Lower lobe of right lung (tissue), 2 donors: ENCODE results near the gene DAGLA. TPM values are rescaled to one million over a fixed set of nuclear protein-coding genes. Genes with fewer than 3 reads are reported as not detected.
A peak's percentile ranks its signal among the peaks of the same experiment; 100 is the strongest.

Experiments
- ATAC-seq, 2 donors: fragments of 200-7000 bp; cut with Tn5 transposase; one replicate each; pipeline ENCODE4 v1.9.1; 2020 to 2022; ENCODE audit warnings: mild to moderate bottlenecking in 2 of 2, moderate library complexity in 2 of 2
- DNase-seq: peaks from one replicate; pipeline ENCODE4 v3.0.0-alpha.2; 2020
- H3K27ac ChIP-seq: fragments of 200-600 bp; one replicate; pipeline ENCODE4 v1.8.0; 2022
- H3K27me3 ChIP-seq: fragments of 200-600 bp; one replicate; pipeline ENCODE4 v1.8.0; 2022; ENCODE audit warnings: low read depth
- H3K36me3 ChIP-seq: fragments of 200-600 bp; one replicate; pipeline ENCODE4 v1.8.0; 2022; ENCODE audit warnings: mild to moderate bottlenecking
- H3K4me1 ChIP-seq: fragments of 200-600 bp; one replicate; pipeline ENCODE4 v1.8.0; 2022
- H3K4me3 ChIP-seq: fragments of 200-600 bp; one replicate; pipeline ENCODE4 v1.8.0; 2022; ENCODE audit warnings: mild to moderate bottlenecking
- H3K9me3 ChIP-seq: fragments of 200-600 bp; one replicate; pipeline ENCODE4 v1.8.0; 2022
- intact Hi-C: fragments of 100-400 bp; cut with DNase I; formaldehyde crosslinking; loops from one replicate; pipeline ENCODE4 v1.11.0; 2022
- total RNA-seq: library from RNA; stranded (reverse); fragmentation: NEBNext Ultra II Directional; extraction: Animal tissue kit (Norgen Biotek cat#: 25700); gene quantifications from one replicate; pipeline ENCODE4 v1.2.1, GENCODE V29; 2021
- TF ChIP-seq, protein P1 (sequence below): fragments of 200-600 bp; IDR thresholded peaks from one replicate; pipeline ENCODE4 v1.8.0; 2022; ENCODE audit warnings: antibody characterized with exemption, mild to moderate bottlenecking
- donor health status: DM: no; HTN: yes; CAD: no; lungs with severe emphysema.

Gene DAGLA
- total RNA-seq, 1 donor from 2014 or later, result 7.1 TPM

DNA sequence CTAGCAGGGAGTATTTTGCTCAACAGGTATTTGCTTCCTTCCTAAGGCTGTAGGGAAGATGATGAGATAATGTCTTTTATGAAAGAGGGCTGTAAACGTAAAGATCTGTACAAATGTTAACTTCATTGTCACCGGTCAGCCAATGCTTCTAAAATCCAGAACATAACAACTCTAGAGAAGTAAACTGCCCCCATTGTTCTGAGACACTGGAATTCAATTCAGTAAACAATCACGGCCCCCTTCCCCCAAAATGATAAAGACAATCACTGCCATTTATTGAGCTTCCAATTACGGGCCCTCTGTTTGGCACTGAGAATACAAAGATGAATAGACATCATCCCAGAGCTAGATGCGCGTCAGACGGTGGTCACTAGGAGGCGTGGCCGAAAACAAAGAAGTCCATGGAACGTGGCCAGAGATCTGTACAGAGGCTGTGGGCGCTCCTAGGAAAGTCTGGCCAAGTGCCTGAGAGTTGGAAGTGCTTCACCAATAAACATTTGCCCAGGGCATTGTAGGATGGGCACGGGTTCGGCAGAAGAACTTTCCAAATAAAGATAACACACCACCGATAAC is 111.6 kb downstream of the DAGLA start:
- intact Hi-C loops, result no loop called here
- peak; percentile 68 for DNase-seq
- TF ChIP-seq, protein P1, sequence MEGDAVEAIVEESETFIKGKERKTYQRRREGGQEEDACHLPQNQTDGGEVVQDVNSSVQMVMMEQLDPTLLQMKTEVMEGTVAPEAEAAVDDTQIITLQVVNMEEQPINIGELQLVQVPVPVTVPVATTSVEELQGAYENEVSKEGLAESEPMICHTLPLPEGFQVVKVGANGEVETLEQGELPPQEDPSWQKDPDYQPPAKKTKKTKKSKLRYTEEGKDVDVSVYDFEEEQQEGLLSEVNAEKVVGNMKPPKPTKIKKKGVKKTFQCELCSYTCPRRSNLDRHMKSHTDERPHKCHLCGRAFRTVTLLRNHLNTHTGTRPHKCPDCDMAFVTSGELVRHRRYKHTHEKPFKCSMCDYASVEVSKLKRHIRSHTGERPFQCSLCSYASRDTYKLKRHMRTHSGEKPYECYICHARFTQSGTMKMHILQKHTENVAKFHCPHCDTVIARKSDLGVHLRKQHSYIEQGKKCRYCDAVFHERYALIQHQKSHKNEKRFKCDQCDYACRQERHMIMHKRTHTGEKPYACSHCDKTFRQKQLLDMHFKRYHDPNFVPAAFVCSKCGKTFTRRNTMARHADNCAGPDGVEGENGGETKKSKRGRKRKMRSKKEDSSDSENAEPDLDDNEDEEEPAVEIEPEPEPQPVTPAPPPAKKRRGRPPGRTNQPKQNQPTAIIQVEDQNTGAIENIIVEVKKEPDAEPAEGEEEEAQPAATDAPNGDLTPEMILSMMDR, result no peak

DNA sequence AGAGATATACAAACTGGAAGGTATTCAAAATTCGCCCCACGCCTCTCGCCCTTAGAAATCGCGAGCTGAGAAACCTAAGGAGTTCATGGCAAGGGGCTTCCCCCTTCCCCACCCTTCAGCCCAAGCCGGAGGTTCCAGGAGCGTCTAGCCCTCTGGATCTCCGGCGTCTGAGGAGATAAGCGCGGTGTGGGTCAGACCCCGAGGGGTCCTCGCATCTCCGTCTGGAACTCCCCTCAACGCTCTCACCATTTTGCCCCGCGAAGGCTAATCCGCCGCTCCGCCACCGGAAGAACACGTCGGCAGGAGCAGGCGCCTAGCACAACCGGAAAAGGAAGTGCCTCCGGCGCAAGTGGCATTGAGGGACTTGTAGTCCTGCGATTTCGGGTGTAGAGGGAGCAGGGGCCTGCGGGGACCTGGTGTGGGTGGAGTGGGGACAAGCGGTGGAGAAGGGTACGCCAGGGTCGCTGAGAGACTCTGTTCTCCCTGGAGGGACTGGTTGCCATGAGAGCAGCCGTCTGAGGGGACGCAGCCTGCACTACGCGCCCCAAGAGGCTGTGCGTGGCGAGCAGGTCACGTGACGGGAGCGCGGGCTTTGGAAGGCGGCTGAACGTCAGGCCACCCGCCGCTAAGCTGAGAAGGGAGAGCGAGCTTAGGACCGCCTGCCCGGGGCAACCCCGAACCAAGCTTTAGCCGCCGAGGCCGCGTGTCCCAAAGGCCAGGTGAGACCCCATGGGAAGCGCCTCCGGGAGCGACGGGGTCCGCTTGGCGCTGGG is 112.3 kb downstream of the DAGLA start, which contains the start of the genes FEN1 and TMEM258:
Gene FEN1, plus strand, starts transcription at position 602 of the 773 bp plus-strand sequence. CDS start 2,451 bp downstream, outside the sequence.
Gene TMEM258, minus strand, starts transcription at position 290 of the 773 bp plus-strand sequence. Its CDS starts 41 bp downstream, at position 249.
- H3K9me3 ChIP-seq, result no peaks in the 10 kb centered on the region
- TF ChIP-seq, protein P1, result no peak
- peak within 1 kb of the TSS; percentile 98 for H3K27ac ChIP-seq
- DNase-seq (peak; percentile 95), ATAC-seq (peak; percentile 93 to 94)
- H3K36me3 ChIP-seq, result peaks cover 44% of the 10 kb centered on the region
- peak within 1 kb of the TSS; percentile 96 for H3K4me3 ChIP-seq
- no peaks in the 10 kb centered on the region for H3K27me3 ChIP-seq
- H3K4me1 ChIP-seq, result peaks cover 24% of the 10 kb centered on the region
- intact Hi-C loops, result no loop called here

More for the DNA sequence above, 111.6 kb downstream of the DAGLA start:
- peak overlapping the region; percentile 96 for H3K4me3 ChIP-seq
- H3K27me3 ChIP-seq, result no peaks in the 10 kb centered on the region
- H3K4me1 ChIP-seq, result peaks cover 21% of the 10 kb centered on the region
- H3K36me3 ChIP-seq, result peaks cover 50% of the 10 kb centered on the region
- H3K27ac ChIP-seq, result peak overlapping the region; percentile 98
- peak; percentile 72 to 74 for ATAC-seq
- no peaks in the 10 kb centered on the region for H3K9me3 ChIP-seq

DNA sequence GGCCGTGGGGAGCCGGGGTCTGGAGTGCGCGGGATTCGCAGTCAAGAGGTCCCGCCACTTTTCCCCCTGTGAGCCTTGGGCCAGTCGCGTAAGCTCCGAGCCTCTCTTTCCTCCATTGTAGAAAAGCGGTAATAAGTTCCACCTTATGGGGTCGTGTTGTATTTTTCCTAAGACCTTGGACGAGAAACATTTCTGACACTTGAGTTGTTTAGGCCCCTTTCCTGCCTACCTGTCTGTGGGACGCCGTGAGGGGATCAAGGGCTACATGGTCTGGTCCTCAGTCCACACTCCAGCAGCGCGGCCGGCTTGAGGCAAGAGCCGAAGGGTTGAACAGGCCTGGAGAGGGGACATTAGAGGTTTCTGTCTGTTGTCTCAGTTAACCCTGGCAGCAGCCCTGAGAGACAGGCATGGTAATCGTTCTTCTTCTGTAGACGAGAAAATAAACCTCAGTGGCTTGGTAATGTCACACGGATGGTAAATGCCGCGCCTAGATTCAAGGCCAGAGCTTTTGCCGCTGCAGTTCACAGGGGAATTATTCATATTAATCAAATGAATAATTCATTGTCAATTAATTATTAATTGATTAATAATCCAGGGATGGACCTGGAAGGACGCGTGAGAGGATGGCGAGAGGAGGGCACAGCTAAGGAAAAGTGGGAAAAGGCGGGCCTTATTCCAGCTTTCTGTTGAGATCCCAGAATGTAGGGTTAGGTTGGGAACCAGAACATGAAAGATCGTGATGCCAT is 113.1 kb downstream of the DAGLA start:
- Histone ChIP-seq H3K4me3 (peak overlapping the region; percentile 96), H3K27me3 (no peaks in the 10 kb centered on the region), H3K27ac (peak overlapping the region; percentile 98), H3K9me3 (no peaks in the 10 kb centered on the region), H3K4me1 (peaks cover 28% of the 10 kb centered on the region), H3K36me3 (peaks cover 36% of the 10 kb centered on the region)
- intact Hi-C loops, result no loop called here
- TF ChIP-seq, protein P1, result no peak
- DNase-seq (no peak), ATAC-seq (no peak)

DNA sequence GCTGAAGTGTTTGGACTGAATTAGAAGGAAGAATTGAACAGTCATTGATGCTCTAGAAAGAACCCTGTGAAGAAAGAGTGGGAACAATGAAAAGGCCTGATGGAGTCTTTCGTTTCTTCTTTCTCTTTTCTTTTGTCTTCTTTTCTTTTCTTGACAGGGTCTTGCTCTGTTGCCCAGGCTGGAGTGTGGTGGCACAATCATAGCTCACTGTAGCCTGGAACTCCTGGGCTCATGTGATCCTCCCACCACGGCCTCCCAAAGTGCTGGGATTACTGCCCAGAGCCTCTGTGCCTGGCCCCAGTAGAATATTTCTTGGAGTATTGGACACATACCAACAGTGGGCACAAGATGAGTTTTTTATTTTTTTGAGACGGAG is 113.6 kb downstream of the DAGLA start:
- Histone ChIP-seq H3K4me3 (peak overlapping the region; percentile 96), H3K4me1 (peaks cover 28% of the 10 kb centered on the region), H3K36me3 (peaks cover 30% of the 10 kb centered on the region), H3K9me3 (no peaks in the 10 kb centered on the region), H3K27me3 (no peaks in the 10 kb centered on the region), H3K27ac (no peak overlapping the region)
- TF ChIP-seq, protein P1, result no peak
- intact Hi-C loops, result no loop called here
- ATAC-seq, result no peak
- no peak for DNase-seq

DNA sequence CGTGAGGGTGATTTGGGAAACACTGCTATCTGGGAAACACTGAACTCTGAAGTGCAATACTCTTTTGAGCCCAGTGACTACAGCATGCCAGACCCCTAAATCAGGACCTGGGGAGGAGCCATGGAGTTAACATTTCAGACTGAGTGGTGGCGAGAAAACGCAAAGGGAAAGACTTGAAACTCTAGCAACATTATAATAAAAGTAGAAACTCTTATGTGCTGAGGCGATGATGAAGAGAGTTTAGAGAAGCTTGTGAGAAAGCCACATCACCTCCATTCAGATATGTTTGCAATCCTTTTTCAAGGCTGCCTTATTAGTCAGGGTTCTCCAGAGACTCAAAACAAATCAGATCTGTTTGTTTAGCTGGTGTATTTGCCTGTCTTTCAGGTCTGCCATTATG is 114.4 kb downstream of the DAGLA start:
- peaks cover 28% of the 10 kb centered on the region for H3K4me1 ChIP-seq
- TF ChIP-seq, protein P1, result no peak
- no peak for DNase-seq
- H3K4me3 ChIP-seq, result no peak overlapping the region
- intact Hi-C loops, result no loop called here
- H3K27me3 ChIP-seq, result no peaks in the 10 kb centered on the region
- no peak for ATAC-seq
- no peaks in the 10 kb centered on the region for H3K9me3 ChIP-seq
- H3K27ac ChIP-seq, result no peak overlapping the region
- peaks cover 23% of the 10 kb centered on the region for H3K36me3 ChIP-seq
